A673 (cell line): ENCODE measurements around the gene CTSO.

Source experiments
- CTCF ChIP-seq: fragments of 300-800, 200-600 bp; sonication (generic); conservative IDR thresholded peaks from 2 replicates; pipeline ENCODE4 v1.5.1; 2017; ENCODE audit warnings: low read depth, mild to moderate bottlenecking, antibody characterized with exemption, low read length, moderate library complexity, mixed read lengths
- EZH2 ChIP-seq: fragments of 200-600 bp; sonication (generic); IDR thresholded peaks from 2 replicates; pipeline ENCODE4 v1.6.1; 2017; ENCODE audit warnings: borderline replicate concordance, low read depth, mild to moderate bottlenecking, mixed read lengths, antibody characterized with exemption, low read length; ENCODE audit not compliant: poor library complexity, severe bottlenecking

- TF ChIP-seq CTCF (no peak), EZH2 (no peak)
Observed at GRCh38 chr4:155948541-155948940, 5.1 kb downstream of the CTSO start.
